A673 (cell line): ENCODE data around the gene NEK6.

Source experiments
- CTCF ChIP-seq: fragments of 300-800, 200-600 bp; sonication (generic); conservative IDR thresholded peaks from 2 replicates; pipeline ENCODE4 v1.5.1; 2017; ENCODE audit warnings: low read depth, mild to moderate bottlenecking, antibody characterized with exemption, low read length, moderate library complexity, mixed read lengths
- EZH2 ChIP-seq: fragments of 200-600 bp; sonication (generic); IDR thresholded peaks from 2 replicates; pipeline ENCODE4 v1.6.1; 2017; ENCODE audit warnings: borderline replicate concordance, low read depth, mild to moderate bottlenecking, mixed read lengths, antibody characterized with exemption, low read length; ENCODE audit not compliant: poor library complexity, severe bottlenecking

- TF ChIP-seq CTCF: no peak
- no peak for TF ChIP-seq EZH2
Measured at GRCh38 chr9:124297551-124297901, 39.8 kb downstream of the NEK6 start.
